Neutrophil (primary cell): ENCODE data around the gene PON3.

Experiments used
- H3K27ac ChIP-seq: fragments of 200-600 bp; sonication (generic); 2 replicates; pipeline ENCODE4 v1.5.1; 2016; ENCODE audit warnings: mild to moderate bottlenecking, moderate library complexity
- H3K27me3 ChIP-seq: fragments of 200-600 bp; sonication (generic); 2 replicates; pipeline ENCODE4 v1.6.0; 2016; ENCODE audit warnings: mild to moderate bottlenecking
- H3K36me3 ChIP-seq: fragments of 200-600 bp; sonication (generic); 2 replicates; pipeline ENCODE4 v1.5.1; 2017
- H3K4me1 ChIP-seq, 2 experiments: fragments of 200-600 bp in 1 of 2; sonication (generic) in 1 of 2; 1 replicate in 1 of 2; 2 replicates in 1 of 2; pipeline versions ENCODE4 v1.5.1 to v1.6.1; 2013 to 2016; ENCODE audit warnings: low read depth in 1 of 2, low read length in 1 of 2, mild to moderate bottlenecking in 1 of 2, moderate library complexity in 1 of 2; ENCODE audit not compliant: control insufficient read depth in 1 of 2, insufficient read depth in 1 of 2
- H3K4me3 ChIP-seq, 2 experiments: fragments of 200-600 bp in 1 of 2; sonication (generic) in 1 of 2; 1 replicate in 1 of 2; 2 replicates in 1 of 2; pipeline ENCODE4 v1.5.1; 2013 to 2016; ENCODE audit warnings: low read depth in 1 of 2, low read length in 1 of 2, mild to moderate bottlenecking in 1 of 2, moderate library complexity in 1 of 2
- H3K9me3 ChIP-seq: fragments of 200-600 bp; sonication (generic); 2 replicates; pipeline ENCODE4 v1.5.1; 2016
- TF ChIP-seq, protein P1 (sequence below): fragments of 200-600 bp; sonication (generic); IDR thresholded peaks from 2 replicates; pipeline ENCODE4 v1.5.1; 2016; ENCODE audit warnings: antibody characterized with exemption

PON3 gene

DNA sequence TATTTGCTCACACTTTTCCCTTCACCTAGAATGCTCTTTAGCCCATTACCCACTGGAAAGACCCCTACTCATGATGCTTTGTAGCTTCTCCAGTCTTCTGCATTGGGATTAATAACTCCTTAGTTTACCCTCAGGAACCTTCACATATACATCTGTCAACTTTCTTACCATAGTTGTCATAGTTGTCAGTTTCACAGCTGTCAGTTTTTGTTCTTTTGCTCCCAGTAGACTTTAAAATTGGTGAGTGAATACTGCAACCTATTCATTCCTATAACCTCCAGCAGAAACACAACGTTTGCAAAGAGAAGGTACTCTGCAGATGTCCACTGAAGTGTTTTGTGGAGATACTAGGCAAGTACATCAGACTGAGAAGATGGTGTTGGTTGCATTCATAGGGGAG is 74.5 kb downstream of the PON3 start:
- Histone ChIP-seq H3K27me3 (peaks cover 13% of the 10 kb centered on the region), H3K27ac (no peak overlapping the region), H3K4me1 (peaks cover 18% of the 10 kb centered on the region in 2 experiments), H3K9me3 (no peaks in the 10 kb centered on the region), H3K36me3 (no peaks in the 10 kb centered on the region), H3K4me3 (no peak overlapping the region)
- TF ChIP-seq, protein P1, sequence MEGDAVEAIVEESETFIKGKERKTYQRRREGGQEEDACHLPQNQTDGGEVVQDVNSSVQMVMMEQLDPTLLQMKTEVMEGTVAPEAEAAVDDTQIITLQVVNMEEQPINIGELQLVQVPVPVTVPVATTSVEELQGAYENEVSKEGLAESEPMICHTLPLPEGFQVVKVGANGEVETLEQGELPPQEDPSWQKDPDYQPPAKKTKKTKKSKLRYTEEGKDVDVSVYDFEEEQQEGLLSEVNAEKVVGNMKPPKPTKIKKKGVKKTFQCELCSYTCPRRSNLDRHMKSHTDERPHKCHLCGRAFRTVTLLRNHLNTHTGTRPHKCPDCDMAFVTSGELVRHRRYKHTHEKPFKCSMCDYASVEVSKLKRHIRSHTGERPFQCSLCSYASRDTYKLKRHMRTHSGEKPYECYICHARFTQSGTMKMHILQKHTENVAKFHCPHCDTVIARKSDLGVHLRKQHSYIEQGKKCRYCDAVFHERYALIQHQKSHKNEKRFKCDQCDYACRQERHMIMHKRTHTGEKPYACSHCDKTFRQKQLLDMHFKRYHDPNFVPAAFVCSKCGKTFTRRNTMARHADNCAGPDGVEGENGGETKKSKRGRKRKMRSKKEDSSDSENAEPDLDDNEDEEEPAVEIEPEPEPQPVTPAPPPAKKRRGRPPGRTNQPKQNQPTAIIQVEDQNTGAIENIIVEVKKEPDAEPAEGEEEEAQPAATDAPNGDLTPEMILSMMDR: no peak

DNA sequence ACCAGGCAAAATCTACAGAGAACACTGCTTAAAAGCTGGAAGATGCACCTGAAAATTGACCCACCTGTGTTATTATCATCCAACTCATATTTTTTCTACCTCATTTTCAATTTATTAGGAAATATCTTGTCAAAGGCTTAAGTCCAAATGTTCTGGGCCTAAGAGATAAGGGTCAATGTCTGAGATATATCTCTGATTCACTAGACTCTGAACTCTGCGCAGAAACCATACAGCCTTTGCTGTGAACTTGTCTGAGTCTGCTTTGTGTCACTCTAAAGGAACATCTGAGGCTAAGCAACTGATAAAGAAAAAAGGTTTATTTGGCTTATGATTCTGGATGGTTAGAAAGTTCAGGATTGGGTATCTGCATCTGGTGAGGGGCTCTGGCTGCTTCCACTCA is 75.5 kb downstream of the PON3 start:
- Histone ChIP-seq H3K27me3 (peaks cover 13% of the 10 kb centered on the region), H3K36me3 (no peaks in the 10 kb centered on the region), H3K9me3 (no peaks in the 10 kb centered on the region), H3K4me3 (no peak overlapping the region), H3K4me1 (peaks cover 18% of the 10 kb centered on the region in 2 experiments), H3K27ac (no peak overlapping the region)
- TF ChIP-seq, protein P1: no peak

DNA sequence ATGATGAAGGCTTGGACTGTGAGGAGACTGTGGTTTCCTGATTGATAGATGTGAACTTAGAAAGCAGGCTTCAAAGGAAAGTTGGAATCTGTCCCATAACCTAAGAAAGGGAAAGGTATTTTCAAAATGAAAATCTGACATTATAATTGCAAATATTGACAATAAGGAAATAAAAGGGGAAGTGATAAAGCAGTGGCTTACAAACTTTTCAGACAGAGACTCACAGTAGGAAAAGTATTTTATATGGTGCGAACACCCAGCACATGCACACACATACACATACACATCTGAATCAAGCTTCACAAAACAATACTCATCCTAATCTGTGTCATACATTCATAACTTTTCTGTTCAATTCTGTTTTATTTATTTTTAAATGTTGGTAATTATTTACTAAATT is 76.6 kb downstream of the PON3 start:
- H3K4me1 ChIP-seq: peaks cover 20 to 21% of the 10 kb centered on the region in 2 experiments
- H3K4me3 ChIP-seq: no peak overlapping the region
- no peaks in the 10 kb centered on the region for H3K36me3 ChIP-seq
- no peaks in the 10 kb centered on the region for H3K9me3 ChIP-seq
- no peak overlapping the region for H3K27ac ChIP-seq
- H3K27me3 ChIP-seq: peaks cover 8% of the 10 kb centered on the region
- TF ChIP-seq, protein P1: no peak

DNA sequence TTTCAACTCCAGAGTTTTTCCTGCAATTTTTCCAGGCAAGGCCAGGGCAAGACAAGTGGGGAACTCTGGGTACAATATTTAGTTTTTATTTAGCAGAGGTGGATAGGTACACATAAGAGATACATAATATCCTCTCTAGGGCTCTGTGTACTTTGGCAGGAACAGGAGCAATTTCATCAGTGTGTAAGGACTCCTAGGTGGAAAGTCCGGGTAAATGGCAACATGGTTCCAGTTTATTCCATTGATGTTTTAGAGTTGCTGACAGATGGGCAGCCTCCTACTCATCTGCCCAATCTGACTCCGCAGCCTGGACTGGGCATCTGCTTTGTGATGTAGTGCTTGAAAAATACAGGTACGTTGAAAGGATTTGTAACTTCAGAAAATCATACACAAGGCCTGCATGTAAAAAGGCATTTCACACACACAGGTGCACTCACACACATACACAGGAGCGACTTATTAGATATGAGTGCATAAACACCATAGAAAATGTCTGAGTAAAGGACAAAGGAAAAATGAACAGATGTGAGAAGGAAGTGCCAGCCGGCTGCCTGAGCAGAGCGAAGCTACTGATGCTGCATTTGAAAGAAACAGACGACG is 77.6 kb downstream of the PON3 start:
- H3K36me3 ChIP-seq: no peaks in the 10 kb centered on the region
- H3K27me3 ChIP-seq: no peaks in the 10 kb centered on the region
- no peaks in the 10 kb centered on the region for H3K9me3 ChIP-seq
- H3K4me1 ChIP-seq: peaks cover 24% of the 10 kb centered on the region in 2 experiments
- H3K4me3 ChIP-seq: no peak overlapping the region
- TF ChIP-seq, protein P1: no peak
- H3K27ac ChIP-seq: no peak overlapping the region

DNA sequence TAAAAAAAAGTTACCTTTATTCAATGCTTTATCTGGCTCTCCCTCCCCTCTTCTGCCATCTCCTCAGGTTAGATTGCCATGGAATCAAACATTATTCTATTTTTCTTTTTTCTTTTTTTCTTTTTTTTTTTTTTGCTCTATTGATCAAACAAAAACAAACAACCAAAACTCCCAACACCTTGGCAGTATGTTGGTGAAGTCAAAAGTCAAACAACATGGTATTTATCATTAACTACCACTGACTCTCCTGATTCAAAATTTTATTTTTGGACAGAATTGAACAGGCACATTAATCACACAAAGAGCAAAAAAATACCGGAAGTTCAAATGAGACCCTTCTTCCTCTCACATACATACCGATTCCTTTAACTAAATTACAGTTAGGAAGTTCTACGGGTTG is 78.2 kb downstream of the PON3 start:
- H3K4me3 ChIP-seq: no peak overlapping the region
- TF ChIP-seq, protein P1: no peak

DNA sequence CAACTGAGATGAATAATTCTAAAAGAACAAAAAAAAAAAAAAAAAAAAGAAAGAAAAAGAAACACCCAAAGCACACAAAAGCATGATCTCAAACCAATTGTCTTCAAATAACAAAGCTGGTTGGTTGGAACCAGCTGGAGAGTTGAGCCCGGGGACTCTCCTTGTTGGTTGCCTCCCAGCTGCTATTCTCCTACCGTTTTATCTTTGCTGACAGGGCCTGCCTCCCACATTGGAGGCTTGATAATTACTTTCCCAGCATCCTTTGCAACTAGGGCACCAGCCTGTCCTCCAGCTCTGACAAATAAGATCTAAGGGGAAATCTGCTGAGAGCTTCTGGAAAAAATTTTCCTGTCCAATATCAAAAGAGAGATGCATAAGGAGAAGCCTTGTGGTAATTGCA is 78.6 kb downstream of the PON3 start:
- Histone ChIP-seq H3K4me1 (peaks cover 18 to 19% of the 10 kb centered on the region in 2 experiments), H3K4me3 (no peak overlapping the region), H3K36me3 (no peaks in the 10 kb centered on the region), H3K27ac (no peak overlapping the region), H3K9me3 (no peaks in the 10 kb centered on the region), H3K27me3 (peaks cover 7% of the 10 kb centered on the region)
- TF ChIP-seq, protein P1: no peak

More for the DNA sequence above, 78.2 kb downstream of the PON3 start:
- no peak overlapping the region for H3K27ac ChIP-seq
- H3K36me3 ChIP-seq: no peaks in the 10 kb centered on the region
- peaks cover 2% of the 10 kb centered on the region for H3K27me3 ChIP-seq
- peaks cover 22 to 23% of the 10 kb centered on the region in 2 experiments for H3K4me1 ChIP-seq
- H3K9me3 ChIP-seq: no peaks in the 10 kb centered on the region
